Activated CD8-positive, alpha-beta T cell treated with anti-CD3 and anti-CD28 coated beads for 36 hours (primary cell): ENCODE results near the gene B3GNT2. TPM values are rescaled to one million over a fixed set of nuclear protein-coding genes. Genes with fewer than 3 reads are reported as not detected.

ENCODE experiments used
- ATAC-seq: fragments of 200-7000 bp; cut with Tn5 transposase; one replicate; pipeline ENCODE4 v1.10.0; 2021; ENCODE audit warnings: mild to moderate bottlenecking, moderate library complexity
- CTCF ChIA-PET: fragments of 350-600 bp; sonication (Branson Sonifier 250); formaldehyde crosslinking; loops from one replicate; lab custom pipeline; 2021; ENCODE audit warnings: antibody characterized with exemption; lab: Charles Lee
- POLR2A ChIA-PET: fragments of 350-600 bp; sonication (Branson Sonifier 250); formaldehyde crosslinking; loops from one replicate; lab custom pipeline; 2021; ENCODE audit warnings: antibody characterized with exemption; lab: Charles Lee
- DNase-seq: peaks from one replicate; pipeline ENCODE4 v3.0.0-alpha.2; 2020
- H3K27ac Mint-ChIP-seq: one replicate; pipeline ENCODE4 v1.8.0; 2021; ENCODE audit warnings: mild to moderate bottlenecking, mixed read lengths
- H3K27me3 Mint-ChIP-seq: one replicate; pipeline ENCODE4 v1.8.0; 2021; ENCODE audit warnings: mixed read lengths
- H3K36me3 Mint-ChIP-seq: one replicate; pipeline ENCODE4 v1.8.0; 2021; ENCODE audit warnings: low read depth, mixed read lengths
- H3K4me1 Mint-ChIP-seq: one replicate; pipeline ENCODE4 v1.8.0; 2021; ENCODE audit warnings: low read depth, mixed read lengths
- H3K4me3 Mint-ChIP-seq: one replicate; pipeline ENCODE4 v1.8.0; 2021; ENCODE audit warnings: mild to moderate bottlenecking, moderate library complexity, mixed read lengths
- H3K9me3 Mint-ChIP-seq: one replicate; pipeline ENCODE4 v1.8.0; 2021; ENCODE audit warnings: mixed read lengths
- CTCF ChIP-seq: fragments of 200-600 bp; IDR thresholded peaks from one replicate; pipeline ENCODE4 v1.8.0; 2022; ENCODE audit warnings: antibody characterized with exemption, mild to moderate bottlenecking
- intact Hi-C: fragments of 100-400 bp; cut with micrococcal nuclease; formaldehyde crosslinking; loops from one replicate; pipeline ENCODE4 v1.10.0; 2022
- total RNA-seq, 2 experiments: library from RNA; stranded (reverse); gene quantifications; one replicate each; pipeline ENCODE4 v1.2.3, GENCODE V29; 2021

Gene B3GNT2
- total RNA-seq, 2 experiments from 2014 or later, result 44.3 to 45.5 TPM

GRCh38 chr2:62185475-62186155, 10.3 kb upstream of the B3GNT2 start:
- H3K27me3 Mint-ChIP-seq, result no peaks in the 10 kb centered on the region
- TF ChIP-seq CTCF, result no peak
- no peaks in the 10 kb centered on the region for H3K36me3 Mint-ChIP-seq
- intact Hi-C loops, result no loop called here
- ATAC-seq (no peak), DNase-seq (no peak)
- peaks cover 5% of the 10 kb centered on the region for H3K4me1 Mint-ChIP-seq
- H3K9me3 Mint-ChIP-seq, result no peaks in the 10 kb centered on the region
- CTCF ChIA-PET, result no interaction called here
- no peak overlapping the region for H3K27ac Mint-ChIP-seq
- POLR2A ChIA-PET, result no interaction called here
- H3K4me3 Mint-ChIP-seq, result no peak overlapping the region

- ChIA-PET POLR2A (no interaction called here), CTCF (no interaction called here)
- intact Hi-C loops, result no loop called here
- Mint-ChIP-seq H3K27me3 (no peaks in the 10 kb centered on the region), H3K9me3 (no peaks in the 10 kb centered on the region), H3K27ac (no peak overlapping the region), H3K4me1 (peaks cover 3% of the 10 kb centered on the region), H3K4me3 (no peak overlapping the region), H3K36me3 (no peaks in the 10 kb centered on the region)
- DNase-seq, result no peak
- ATAC-seq, result no peak
- no peak for TF ChIP-seq CTCF
Measured at GRCh38 chr2:62186156-62186905, 9.6 kb upstream of the B3GNT2 start.

- no peak for TF ChIP-seq CTCF
- Mint-ChIP-seq H3K27me3 (no peaks in the 10 kb centered on the region), H3K9me3 (no peaks in the 10 kb centered on the region), H3K4me3 (no peak overlapping the region), H3K36me3 (no peaks in the 10 kb centered on the region), H3K27ac (no peak overlapping the region), H3K4me1 (no peaks in the 10 kb centered on the region)
- ChIA-PET CTCF (no interaction called here), POLR2A (no interaction called here)
- intact Hi-C loops, result no loop called here
- ATAC-seq, result no peak
- no peak for DNase-seq
Measured at GRCh38 chr2:62187246-62187645, 8.7 kb upstream of the B3GNT2 start.

GRCh38 chr2:62188416-62188815, 7.5 kb upstream of the B3GNT2 start:
- Mint-ChIP-seq H3K4me1 (no peaks in the 10 kb centered on the region), H3K36me3 (no peaks in the 10 kb centered on the region), H3K27me3 (no peaks in the 10 kb centered on the region), H3K4me3 (no peak overlapping the region), H3K9me3 (no peaks in the 10 kb centered on the region), H3K27ac (no peak overlapping the region)
- ATAC-seq (no peak), DNase-seq (no peak)
- TF ChIP-seq CTCF, result no peak
- CTCF ChIA-PET, result interaction anchor here (0.7 kb wide), 1 partner anchor 26 kb away, joined by 3 read pairs; no protein-coding TSS in a partner anchor
- POLR2A ChIA-PET, result no interaction called here
- intact Hi-C loops, result no loop called here

GRCh38 chr2:62189196-62189595, 6.7 kb upstream of the B3GNT2 start:
- no peak for TF ChIP-seq CTCF

More at GRCh38 chr2:62189196-62189595, 6.7 kb upstream of the B3GNT2 start:
- H3K36me3 Mint-ChIP-seq, result no peaks in the 10 kb centered on the region
- DNase-seq, result no peak
- no peaks in the 10 kb centered on the region for H3K9me3 Mint-ChIP-seq
- POLR2A ChIA-PET, result no interaction called here
- H3K4me1 Mint-ChIP-seq, result no peaks in the 10 kb centered on the region
- no peaks in the 10 kb centered on the region for H3K27me3 Mint-ChIP-seq
- no peak for ATAC-seq
- H3K27ac Mint-ChIP-seq, result no peak overlapping the region
- no peak overlapping the region for H3K4me3 Mint-ChIP-seq
- CTCF ChIA-PET, result no interaction called here
- intact Hi-C loops, result no loop called here
